ENCODE data around the gene PLCZ1. TPM values are rescaled to one million over a fixed set of nuclear protein-coding genes. Genes with fewer than 3 reads are reported as not detected.

PLCZ1 gene
- total RNA-seq = not detected in 2 replicates

GRCh38 chr12:18737819-18738218 is at the start of gene PLCZ1, which contains the start of gene CAPZA3:
PLCZ1 (minus strand) TSS chr12:18738012; CDS start chr12:18737371, 641 bp downstream.
CAPZA3 (plus strand) TSS chr12:18738119; CDS start chr12:18738269, 150 bp downstream.

Other genes starting within 250 kb of the PLCZ1 start
- gene CAPZA3, start 107 bp upstream of the PLCZ1 start, total RNA-seq = not detected in 2 replicates

Data from dermis lymphatic vessel endothelial cell (primary cell).